ENCODE measurements around the gene CCDC201. TPM values are rescaled to one million over a fixed set of nuclear protein-coding genes. Genes with fewer than 3 reads are reported as not detected.

CCDC201 gene
- total RNA-seq, 1 experiment from 2014 or later, result not detected

- DNase-seq (ENCODE audit: low read depth, low spot score), result no peak
- no TSS peak for BruUV-seq (replicated peaks)
- no peaks in the 10 kb centered on the region for H3K36me3 ChIP-seq (ENCODE audit: control insufficient read depth, insufficient read depth, low read length)
- ChIA-PET CTCF (no interaction called here), POLR2A (no interaction called here)
- H3K27ac ChIP-seq (ENCODE audit: low read length), result no peak overlapping the region
- peaks cover 12% of the 10 kb centered on the region for H3K27me3 ChIP-seq (ENCODE audit: control insufficient read depth, insufficient read depth, low read length)
- no peaks in the 10 kb centered on the region for H3K9me3 ChIP-seq (ENCODE audit: control insufficient read depth, insufficient read depth, low read depth, low read length)
- no peak overlapping the region for H3K4me3 ChIP-seq (ENCODE audit: low read depth in 2 of 2, low read length in 2 of 2)
- no peak for TF ChIP-seq CTCF (IDR thresholded peaks at IDR 0.05)
- no peak for TF ChIP-seq TCF7L2 (IDR thresholded peaks at IDR 0.05; ENCODE audit: low read depth, low read length)
- no peak for TF ChIP-seq SIN3A (IDR thresholded peaks at IDR 0.05; ENCODE audit: borderline replicate concordance, insufficient read depth, low read depth, low read length)
- TF ChIP-seq REST (IDR thresholded peaks at IDR 0.05; ENCODE audit: insufficient read depth in 1 of 2, low read depth in 2 of 2, low read length in 1 of 2), result no peak
- no peak for TF ChIP-seq POLR2AphosphoS5 (IDR thresholded peaks at IDR 0.05; ENCODE audit: low read depth, low read length)
- ATAC-seq, result no peak
- intact Hi-C loops (cut with micrococcal nuclease; ENCODE audit: unreplicated experiment) (no loop called here), in situ Hi-C loops (cut with HindIII; ENCODE audit: low pct_unique_long_range_greater_than_20kb, low sequenced_read_pairs) (no loop called here)
- H3K4me1 ChIP-seq (ENCODE audit: control insufficient read depth, insufficient read depth, low read length), result no peaks in the 10 kb centered on the region
Measured at GRCh38 chr7:45882465-45882810, 9.6 kb upstream of the CCDC201 start.

GRCh38 chr7:45881759-45882464 lies 9.0 kb upstream of the CCDC201 start:
- Histone ChIP-seq H3K9me3 (ENCODE audit: control insufficient read depth, insufficient read depth, low read depth, low read length) (no peaks in the 10 kb centered on the region), H3K36me3 (ENCODE audit: control insufficient read depth, insufficient read depth, low read length) (no peaks in the 10 kb centered on the region), H3K4me3 (ENCODE audit: low read depth in 2 of 2, low read length in 2 of 2) (no peak overlapping the region), H3K4me1 (ENCODE audit: control insufficient read depth, insufficient read depth, low read length) (no peaks in the 10 kb centered on the region), H3K27ac (ENCODE audit: low read length) (no peak overlapping the region), H3K27me3 (ENCODE audit: control insufficient read depth, insufficient read depth, low read length) (peaks cover 7% of the 10 kb centered on the region)
- no peak for TF ChIP-seq POLR2AphosphoS5 (IDR thresholded peaks at IDR 0.05; ENCODE audit: low read depth, low read length)
- TF ChIP-seq REST (IDR thresholded peaks at IDR 0.05; ENCODE audit: insufficient read depth in 1 of 2, low read depth in 2 of 2, low read length in 1 of 2), result no peak
- TF ChIP-seq SIN3A (IDR thresholded peaks at IDR 0.05; ENCODE audit: borderline replicate concordance, insufficient read depth, low read depth, low read length), result no peak
- no peak for TF ChIP-seq TCF7L2 (IDR thresholded peaks at IDR 0.05; ENCODE audit: low read depth, low read length)
- no peak for TF ChIP-seq CTCF (IDR thresholded peaks at IDR 0.05)
- peak; percentile 79 for DNase-seq (ENCODE audit: low read depth, low spot score)
- intact Hi-C loops (cut with micrococcal nuclease; ENCODE audit: unreplicated experiment) (no loop called here), in situ Hi-C loops (cut with HindIII; ENCODE audit: low pct_unique_long_range_greater_than_20kb, low sequenced_read_pairs) (no loop called here)
- no TSS peak for BruUV-seq (replicated peaks)
- ATAC-seq, result no peak
- CTCF ChIA-PET, result no interaction called here
- POLR2A ChIA-PET, result interaction anchor here (0.7 kb wide), 1 partner anchor 257 kb away, joined by 4 read pairs; no protein-coding TSS in a partner anchor

Measured in Panc1 (cell line).